ENCODE results near the gene MAST4.

- TF ChIP-seq EZH2 (IDR thresholded peaks at IDR 0.05; ENCODE audit: insufficient read depth, poor library complexity, severe bottlenecking) (no peak), EZH2phosphoT487 (IDR thresholded peaks at IDR 0.05; ENCODE audit: insufficient read depth, low read depth) (no peak)
Observed at GRCh38 chr5:67019065-67019845, 423.1 kb downstream of the MAST4 start.
